GM12874 (cell line): ENCODE data around the gene CPNE8.

Experiments used
- TF ChIP-seq, protein P1 (sequence below): IDR thresholded peaks from 2 replicates; pipeline ENCODE4 v1.5.1; 2011; ENCODE audit warnings: low read depth, mild to moderate bottlenecking, control low read depth, low read length, moderate library complexity; ENCODE audit not compliant: insufficient read depth

The CPNE8 gene

DNA sequence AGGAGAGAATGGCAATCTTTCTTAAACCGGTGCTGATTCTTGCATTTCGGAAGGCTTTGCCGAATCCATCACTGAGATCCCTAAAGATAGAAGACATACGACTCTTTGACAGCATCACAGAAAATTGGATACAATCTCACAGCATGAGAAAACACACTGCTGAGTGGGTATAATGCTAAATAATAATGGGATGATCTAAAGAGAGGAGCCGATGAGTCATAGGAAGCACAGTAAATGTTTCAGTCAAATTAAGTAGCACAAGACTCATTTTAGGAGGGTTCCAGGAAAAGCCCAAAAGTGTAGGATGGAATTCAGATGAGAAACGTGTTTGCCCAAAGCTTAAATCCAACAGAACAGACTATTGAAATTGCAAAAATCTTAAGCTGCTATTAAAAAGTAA lies 81.7 kb downstream of the CPNE8 start:
- TF ChIP-seq, protein P1, sequence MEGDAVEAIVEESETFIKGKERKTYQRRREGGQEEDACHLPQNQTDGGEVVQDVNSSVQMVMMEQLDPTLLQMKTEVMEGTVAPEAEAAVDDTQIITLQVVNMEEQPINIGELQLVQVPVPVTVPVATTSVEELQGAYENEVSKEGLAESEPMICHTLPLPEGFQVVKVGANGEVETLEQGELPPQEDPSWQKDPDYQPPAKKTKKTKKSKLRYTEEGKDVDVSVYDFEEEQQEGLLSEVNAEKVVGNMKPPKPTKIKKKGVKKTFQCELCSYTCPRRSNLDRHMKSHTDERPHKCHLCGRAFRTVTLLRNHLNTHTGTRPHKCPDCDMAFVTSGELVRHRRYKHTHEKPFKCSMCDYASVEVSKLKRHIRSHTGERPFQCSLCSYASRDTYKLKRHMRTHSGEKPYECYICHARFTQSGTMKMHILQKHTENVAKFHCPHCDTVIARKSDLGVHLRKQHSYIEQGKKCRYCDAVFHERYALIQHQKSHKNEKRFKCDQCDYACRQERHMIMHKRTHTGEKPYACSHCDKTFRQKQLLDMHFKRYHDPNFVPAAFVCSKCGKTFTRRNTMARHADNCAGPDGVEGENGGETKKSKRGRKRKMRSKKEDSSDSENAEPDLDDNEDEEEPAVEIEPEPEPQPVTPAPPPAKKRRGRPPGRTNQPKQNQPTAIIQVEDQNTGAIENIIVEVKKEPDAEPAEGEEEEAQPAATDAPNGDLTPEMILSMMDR = no peak

DNA sequence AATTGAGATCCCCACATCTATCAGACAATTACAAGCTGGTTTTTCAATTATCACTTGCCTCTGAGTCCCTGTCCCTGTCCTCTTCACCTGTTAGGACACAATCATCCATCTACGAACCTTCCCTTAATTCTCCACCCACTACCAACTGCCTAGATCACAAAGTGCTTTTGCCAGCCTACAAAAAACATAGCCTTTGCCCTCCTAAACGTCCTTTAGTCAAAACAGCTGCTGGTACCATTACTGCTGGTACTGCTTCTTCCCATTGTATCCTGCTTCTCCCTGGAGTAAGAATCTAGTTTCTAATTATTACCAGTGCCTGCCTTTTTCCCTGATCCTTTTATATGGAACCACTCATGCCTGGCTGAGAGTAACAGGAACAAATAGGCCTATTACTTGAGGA lies 82.1 kb downstream of the CPNE8 start:
- TF ChIP-seq, protein P1 = no peak

DNA sequence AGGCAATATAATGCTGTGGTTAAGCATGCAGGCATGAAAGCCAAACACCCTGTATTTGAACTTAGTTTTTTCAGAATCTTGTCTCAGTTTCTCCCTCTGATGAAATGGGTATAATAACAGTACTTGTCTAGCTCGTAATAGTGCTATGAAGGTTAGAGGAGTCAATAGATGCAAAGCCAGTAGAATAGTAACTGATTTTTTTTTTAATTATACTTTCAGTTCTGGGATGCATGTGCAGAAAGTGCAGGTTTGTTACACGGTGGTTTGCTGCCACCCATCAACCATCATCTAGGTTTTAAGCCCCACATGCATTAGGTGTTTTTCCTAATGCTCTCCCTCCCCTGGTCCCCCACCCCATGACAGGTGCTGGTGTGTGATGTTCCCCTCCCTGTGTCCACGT lies 87.4 kb downstream of the CPNE8 start:
- TF ChIP-seq, protein P1 = no peak

DNA sequence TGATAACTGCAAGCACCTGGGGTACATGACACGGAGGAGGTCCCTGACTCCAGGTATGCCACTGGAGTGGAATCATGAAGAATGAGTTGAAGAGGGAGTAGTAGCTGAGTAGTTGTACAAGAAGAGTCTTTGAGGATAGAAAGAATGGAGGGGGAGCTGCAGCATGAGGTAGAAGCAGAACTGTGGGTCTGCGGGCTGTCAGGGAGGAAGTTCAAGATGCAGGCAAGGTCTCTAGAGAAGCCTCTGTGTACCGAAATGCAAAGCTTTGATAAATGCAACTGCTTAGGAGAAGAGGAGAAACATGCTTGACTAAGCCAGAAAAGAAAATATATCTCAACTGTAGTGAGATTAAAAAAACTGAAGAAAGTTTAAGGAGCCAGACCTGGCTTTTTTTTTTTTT lies 91.5 kb downstream of the CPNE8 start:
- TF ChIP-seq, protein P1 = no peak

DNA sequence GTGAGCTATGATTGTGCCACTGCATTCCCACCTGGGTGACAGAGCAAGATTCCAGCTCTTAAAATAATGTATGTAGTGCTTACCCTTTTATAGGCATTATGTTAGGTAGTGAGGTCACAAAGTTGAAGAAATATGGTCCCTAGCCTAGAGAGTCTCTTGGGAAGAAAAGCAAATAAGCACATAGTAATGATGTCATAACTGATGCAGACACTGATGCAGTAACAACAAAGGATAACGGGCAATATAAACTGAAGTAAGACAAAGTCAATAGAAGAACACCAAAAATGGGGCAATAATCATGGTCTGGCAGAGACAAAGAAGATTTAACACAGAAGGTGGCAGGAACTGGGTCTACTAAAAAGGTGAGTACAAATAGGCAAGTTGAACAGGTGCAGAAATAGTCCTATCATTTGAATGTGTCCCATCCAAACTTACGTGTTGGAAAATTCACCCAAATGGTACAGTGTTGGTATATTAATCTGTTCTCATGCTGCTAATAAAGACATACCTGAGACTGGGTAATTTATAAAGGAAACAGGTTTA lies 93.5 kb downstream of the CPNE8 start:
- TF ChIP-seq, protein P1 = no peak

DNA sequence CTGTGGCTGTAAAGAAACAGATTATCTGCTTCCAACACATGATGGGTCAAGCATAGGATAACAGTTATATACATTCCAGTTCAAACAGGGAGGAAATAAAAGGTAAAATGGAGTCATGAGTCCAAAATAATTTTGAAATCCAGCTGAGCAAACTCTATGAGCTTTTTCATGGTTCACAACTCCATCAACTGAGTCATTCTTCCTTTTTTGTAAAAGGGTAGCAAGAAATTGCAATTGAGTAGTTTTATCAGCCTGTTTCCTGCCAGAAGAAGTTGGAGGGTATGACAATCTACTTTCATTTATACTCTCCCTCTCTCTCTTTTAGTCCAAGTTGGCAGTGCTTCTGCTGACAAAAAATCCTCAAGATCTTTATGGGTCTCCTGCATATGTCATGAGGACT lies 95.6 kb downstream of the CPNE8 start:
- TF ChIP-seq, protein P1 = no peak

DNA sequence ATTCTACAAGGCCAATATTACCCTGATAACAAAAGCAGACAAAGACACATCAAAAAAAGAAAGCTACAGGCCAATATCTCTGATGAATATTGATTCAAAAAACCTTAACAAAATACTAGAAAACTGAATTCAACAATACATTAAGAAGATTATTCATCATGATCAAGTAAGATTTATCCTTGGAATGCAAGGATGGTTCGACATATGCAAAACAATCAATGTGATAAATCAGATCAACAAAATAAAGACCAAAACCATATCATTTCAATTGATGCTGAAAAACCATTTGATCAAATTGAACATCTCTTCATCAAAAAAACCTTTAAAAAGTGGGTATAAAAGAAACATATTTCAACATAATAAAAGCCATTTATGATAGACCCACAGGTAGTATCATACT lies 117.3 kb downstream of the CPNE8 start:
- TF ChIP-seq, protein P1 = no peak
